K562 (cell line): ENCODE data around the gene ASPDH. TPM values are rescaled to one million over a fixed set of nuclear protein-coding genes. Genes with fewer than 3 reads are reported as not detected.

Experiments used
- ATAC-seq: fragments of 200-7000 bp; cut with Tn5 transposase; 3 replicates; pipeline ENCODE4 v1.9.1; 2020; ENCODE audit warnings: moderate library complexity
- BruUV-seq: library from RNA; stranded (reverse); fragments of 400-500 nt; replicated peaks from 2 replicates; lab custom pipeline; 2021; lab: Mats Ljungman, UMichigan
- CTCF ChIA-PET: fragments of 300-600 bp; formaldehyde crosslinking; extraction: SDS; loops from one replicate; lab custom pipeline; 2021; ENCODE audit warnings: low intra/inter-chr PET ratio; lab: Yijun Ruan, JAX
- POLR2A ChIA-PET: fragments of 300-600, 350-650 bp; sonication (Branson Sonifier 250); formaldehyde crosslinking; extraction: SDS; loops from one replicate; lab custom pipeline; 2021; ENCODE audit warnings: antibody characterized with exemption, inconsistent platforms; lab: Yijun Ruan, JAX
- DNase-seq, 4 experiments: peaks; one replicate each; pipeline versions ENCODE4 v3.0.0 to v3.0.0-alpha.2; 2011 to 2018; ENCODE audit warnings: low spot score in 3 of 4, mixed read lengths in 3 of 4; ENCODE audit errors: extremely low read depth in 1 of 4
- FAIRE-seq: peaks from 2 replicates; lab custom pipeline; 2011; peaks lifted over from hg19 to GRCh38; lab: Jason Lieb, UNC
- H2AFZ ChIP-seq: 2 replicates; pipeline ENCODE4 v1.6.0; 2011; ENCODE audit warnings: low read depth, low read length, control low read depth, inconsistent platforms
- H3K27ac ChIP-seq: fragments of 200-600 bp; 3 replicates; pipeline ENCODE4 v1.8.0; 2011; ENCODE audit warnings: low read depth, mild to moderate bottlenecking, control low read depth, inconsistent platforms, low read length, moderate library complexity, mixed read lengths; ENCODE audit errors: extremely low read depth
- H3K27me3 ChIP-seq, 2 experiments: fragments of 300-600 bp in 1 of 2; 2 replicates in 1 of 2; 3 replicates in 1 of 2; pipeline versions ENCODE4 v1.6.0 to v1.8.0; 2011; ENCODE audit warnings: inconsistent platforms in 2 of 2, low read length in 2 of 2, mild to moderate bottlenecking in 1 of 2, mixed read lengths in 1 of 2, moderate library complexity in 1 of 2; ENCODE audit not compliant: control insufficient read depth in 2 of 2, insufficient read depth in 2 of 2
- H3K36me3 ChIP-seq: fragments of 300-600 bp; 3 replicates; pipeline ENCODE4 v1.8.0; 2011; ENCODE audit warnings: mild to moderate bottlenecking, low read length, inconsistent platforms; ENCODE audit not compliant: control insufficient read depth, insufficient read depth
- H3K4me1 ChIP-seq, 2 experiments: fragments of 200-600 bp in 1 of 2; replicated peaks in 1 of 2; 2 replicates in 1 of 2; 3 replicates in 1 of 2; pipeline versions ENCODE4 v1.5.1 to v1.8.0; 2011; ENCODE audit warnings: inconsistent platforms in 2 of 2, low read length in 2 of 2, mild to moderate bottlenecking in 1 of 2, mixed read lengths in 1 of 2, moderate library complexity in 1 of 2; ENCODE audit not compliant: control insufficient read depth in 2 of 2, insufficient read depth in 2 of 2
- H3K4me2 ChIP-seq: 2 replicates; pipeline ENCODE4 v1.6.1; 2011; ENCODE audit warnings: low read length, control low read depth, inconsistent platforms, mixed read lengths; ENCODE audit not compliant: insufficient read depth
- H3K4me3 ChIP-seq: fragments of 200-600 bp; sonication (generic), shearing (Covaris generic); 2 replicates; pipeline ENCODE4 v1.5.1; 2016; ENCODE audit warnings: control low read depth, inconsistent platforms
- H3K79me2 ChIP-seq: fragments of 200-600 bp; 3 replicates; pipeline ENCODE4 v1.8.0; 2011; ENCODE audit warnings: low read length, inconsistent platforms; ENCODE audit not compliant: control insufficient read depth, insufficient read depth
- H3K9ac ChIP-seq, 2 experiments: 2 replicates each; pipeline versions ENCODE4 v1.6.0 to v1.6.1; 2011; ENCODE audit warnings: low read depth in 2 of 2, low read length in 2 of 2, control low read depth in 1 of 2, inconsistent platforms in 1 of 2, mild to moderate bottlenecking in 1 of 2, mixed read lengths in 1 of 2; ENCODE audit not compliant: insufficient read depth in 1 of 2
- H3K9me1 ChIP-seq: one replicate; pipeline ENCODE4 v1.6.0; 2011; ENCODE audit warnings: inconsistent platforms, mild to moderate bottlenecking, low read length, moderate library complexity; ENCODE audit not compliant: control insufficient read depth, insufficient read depth
- H3K9me3 ChIP-seq: replicated peaks from 2 replicates; pipeline ENCODE4 v1.5.1; 2011; ENCODE audit warnings: low read depth, low read length, inconsistent platforms; ENCODE audit not compliant: control insufficient read depth, insufficient read depth
- H4K20me1 ChIP-seq: replicated peaks from 2 replicates; pipeline ENCODE4 v1.6.1; 2011; ENCODE audit warnings: low read length, inconsistent platforms, mixed read lengths; ENCODE audit not compliant: control insufficient read depth, insufficient read depth
- CAMTA2 ChIP-seq: fragments of 250-450 bp; sonication (Bioruptor Pico); conservative IDR thresholded peaks from 2 replicates; pipeline ENCODE4 v1.5.1; 2022
- FOXM1 ChIP-seq, 2 experiments: fragments of 450-650 bp in 1 of 2; sonication (generic) in 1 of 2; formaldehyde crosslinking in 1 of 2; IDR thresholded peaks; 2 replicates each; pipeline versions ENCODE4 v1.6.1 to v1.9.0; 2017 to 2022; ENCODE audit warnings: low read depth in 2 of 2, mild to moderate bottlenecking in 2 of 2, missing genetic modification reagents in 1 of 2, moderate library complexity in 1 of 2
- GTF2E2 ChIP-seq: fragments of 200-800 bp; sonication (Bioruptor generic); IDR thresholded peaks from 2 replicates; pipeline ENCODE4 v1.6.1; 2016; ENCODE audit warnings: missing genetic modification characterization, missing compliant biosample characterization
- ILK ChIP-seq: fragments of 450-650 bp; IDR thresholded peaks from 2 replicates; pipeline ENCODE4 v1.6.1; 2016; ENCODE audit warnings: missing genetic modification characterization, low read depth, mild to moderate bottlenecking, missing compliant biosample characterization, moderate library complexity, borderline replicate concordance
- MCM7 ChIP-seq, 2 experiments: fragments of 450-650 bp; IDR thresholded peaks; 2 replicates each; pipeline ENCODE4 v1.6.1; 2016 to 2018
- POLR2A ChIP-seq: fragments of 450-650 bp; conservative IDR thresholded peaks from 2 replicates; pipeline ENCODE4 v1.6.1; 2016
- SMARCA5 ChIP-seq: fragments of 450-650 bp; IDR thresholded peaks from 2 replicates; pipeline ENCODE4 v1.6.1; 2016
- SPI1 ChIP-seq: IDR thresholded peaks from 2 replicates; pipeline ENCODE4 v1.6.1; 2011; ENCODE audit warnings: low read depth, low read length, control low read depth, borderline replicate concordance
- SREBF2 ChIP-seq: sonication (generic); formaldehyde crosslinking; IDR thresholded peaks from 2 replicates; pipeline ENCODE4 v1.4.0; 2020; ENCODE audit warnings: mild to moderate bottlenecking, missing genetic modification reagents
- TBL1XR1 ChIP-seq, 2 experiments: IDR thresholded peaks; 2 replicates each; pipeline ENCODE4 v1.6.1; 2012; ENCODE audit warnings: improper control_type of control experiment in 2 of 2, low read length in 2 of 2, mild to moderate bottlenecking in 1 of 2
- ZNF398 ChIP-seq: fragments of 250-450 bp; sonication (Bioruptor Pico); IDR thresholded peaks from 2 replicates; pipeline ENCODE4 v1.8.0; 2021; ENCODE audit warnings: moderate library complexity, mild to moderate bottlenecking, inconsistent platforms
- WGBS: fragments of 100-300 bp; shearing (Covaris generic); methylation state at CpG from one replicate; pipeline ENCODE4 v1.1.6; 2016; ENCODE audit warnings: low coverage, mixed read lengths; ENCODE audit not compliant: insufficient coverage; ENCODE audit errors: missing lambda C conversion rate; 5-methylcytosine and 5-hydroxymethylcytosine counted together
- in situ Hi-C: fragments of 300-500 bp; cut with MboI; formaldehyde crosslinking; loops from 4 replicates; pipeline ENCODE4 v1.15.0; 2018; ENCODE audit warnings: inconsistent platforms, mixed read lengths
- intact Hi-C: fragments of 100-400 bp; cut with micrococcal nuclease; formaldehyde crosslinking; loops from 2 replicates; pipeline ENCODE4 v1.14.2; 2022
- polyA plus RNA-seq, 8 experiments: library from polyadenylated mRNA; depleted of rRNA in 4 of 8; stranded (reverse) in 5 of 8; unstranded in 3 of 8; fragments of >200 nt; fragmentation: Nextera tagmentation in 2 of 8; fragmentation: Illumina TruSeq in 1 of 8; extraction: Ambion mirVana in 2 of 8; extraction: Trizol in 1 of 8; gene quantifications; 2 replicates each; pipeline versions ENCODE4 v1.2.1 to v1.2.3, GENCODE V29; 2011 to 2014; ENCODE audit warnings: inconsistent platforms in 1 of 8, missing spikeins in 1 of 8
- total RNA-seq, 7 experiments: library from RNA; depleted of rRNA in 6 of 7; stranded (reverse); fragments of >200 nt in 6 of 7; fragmentation: Illumina TruSeq in 2 of 7; extraction: Trizol in 2 of 7; gene quantifications; 2 replicates each; pipeline versions ENCODE4 v1.2.1 to v1.2.3, GENCODE V29; 2011 to 2021; ENCODE audit warnings: low replicate concordance in 1 of 7

The ASPDH gene
- total and polyA plus RNA-seq, 9 of the 15 experiments (the other 6 are each of a cell fraction or from before 2014, with no cell fraction given): not detected

DNA sequence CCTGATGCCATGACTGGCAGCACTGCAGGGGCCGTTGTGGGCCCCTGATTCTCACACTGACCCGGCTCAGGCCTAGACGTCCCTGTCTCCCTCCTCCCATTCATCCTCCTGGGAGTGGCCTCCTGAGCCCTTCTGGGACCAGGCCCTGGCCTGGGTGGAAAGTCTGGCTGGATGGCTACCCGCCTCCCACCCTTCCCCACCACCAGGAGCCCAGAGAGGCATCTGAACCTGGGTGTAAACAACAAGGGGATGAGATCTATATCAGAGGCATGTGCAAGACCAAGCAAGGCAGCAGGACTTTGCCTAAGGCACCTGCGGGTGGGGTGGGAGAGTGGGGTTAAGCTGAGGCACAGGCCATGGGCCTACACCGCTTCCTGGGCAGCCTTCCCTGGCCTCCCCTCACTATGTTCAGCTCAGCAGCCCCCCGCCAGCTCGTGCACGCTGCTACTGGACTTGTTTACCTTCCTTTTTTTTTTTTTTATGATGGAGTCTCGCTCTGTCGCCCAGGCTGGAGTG lies 22.0 kb upstream of the ASPDH start:
- peaks cover 2% of the 10 kb centered on the region; the same call in 1 of the 2 replicates for H4K20me1 ChIP-seq
- H3K79me2 ChIP-seq: no peaks in the 10 kb centered on the region
- H3K27me3 ChIP-seq: peaks cover 0 to 5% of the 10 kb centered on the region in 2 experiments; a peak in 1 of 5 replicates
- H3K36me3 ChIP-seq: no peaks in the 10 kb centered on the region
- H2AFZ ChIP-seq: no peak overlapping the region
- H3K9me1 ChIP-seq: no peaks in the 10 kb centered on the region
- ATAC-seq: no peak
- intact Hi-C loops (loop anchor here (5.0 to 10.0 kb wide), 3 partner anchors 67 to 387 kb away; no protein-coding TSS in a partner anchor), in situ Hi-C loops (loop anchor here (10.0 kb wide), 1 partner anchor 379 kb away; the partner anchor contains the start of gene KLK4)
- no peak for TF ChIP-seq CAMTA2 (CRISPR knock-in tag)
- TF ChIP-seq FOXM1 (IDR thresholded peaks at IDR 0.05; ENCODE audit: low read depth): no peak
- TF ChIP-seq FOXM1 (CRISPR knock-in tag; IDR thresholded peaks at IDR 0.05; ENCODE audit: low read depth): no peak
- no peak for TF ChIP-seq MCM7 (IDR thresholded peaks at IDR 0.05)
- H3K27ac ChIP-seq: no peak overlapping the region
- H3K4me3 ChIP-seq: no peak overlapping the region
- ChIA-PET POLR2A (no interaction called here), CTCF (interaction anchor here (0.6 kb wide), 1 partner anchor 112 kb away, joined by 3 read pairs; no protein-coding TSS in a partner anchor)
- DNase-seq: no peak
- no peak overlapping the region for H3K4me2 ChIP-seq
- WGBS: 30% methylated on average over 9 of the region's 11 CpGs
- no peak overlapping the region for H3K9ac ChIP-seq
- BruUV-seq: no TSS peak
- peaks cover 3% of the 10 kb centered on the region for H3K9me3 ChIP-seq
- peaks cover 0 to 9% of the 10 kb centered on the region in 2 experiments; a peak in 3 of 5 replicates for H3K4me1 ChIP-seq
- no peak for FAIRE-seq

DNA sequence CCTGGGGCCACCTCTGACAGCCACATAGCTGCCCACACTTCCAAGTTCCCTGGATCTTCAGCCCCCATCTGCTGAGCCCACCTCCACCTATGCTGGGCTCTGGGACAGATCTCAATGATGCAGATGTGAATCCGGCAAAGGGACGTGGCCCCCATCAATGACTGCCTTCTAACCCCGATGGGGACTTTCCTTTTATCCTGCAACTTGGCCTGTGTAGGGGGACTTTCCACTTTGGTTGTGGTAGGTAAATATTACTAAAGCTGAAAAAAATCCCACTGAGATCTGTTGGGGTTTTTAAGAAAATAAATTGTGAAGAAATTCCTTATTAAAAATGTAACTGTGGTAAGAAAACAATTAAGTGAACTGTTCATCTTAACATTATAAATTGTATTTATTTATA lies 20.8 kb upstream of the ASPDH start:
- Histone ChIP-seq H3K4me1 (peaks cover 0 to 9% of the 10 kb centered on the region in 2 experiments; a peak in 3 of 5 replicates), H3K4me3 (no peak overlapping the region), H3K4me2 (no peak overlapping the region), H3K79me2 (no peaks in the 10 kb centered on the region), H3K36me3 (no peaks in the 10 kb centered on the region), H3K9me1 (peaks cover 3% of the 10 kb centered on the region), H2AFZ (no peak overlapping the region), H3K27ac (no peak overlapping the region), H3K9me3 (peaks cover 3% of the 10 kb centered on the region), H4K20me1 (peaks cover 2% of the 10 kb centered on the region; the same call in 1 of the 2 replicates), H3K27me3 (peaks cover 3 to 10% of the 10 kb centered on the region in 2 experiments; a peak in 3 of 5 replicates), H3K9ac (no peak overlapping the region)
- ChIA-PET POLR2A (interaction anchor here (0.7 to 0.9 kb wide), 2 partner anchors 73 to 270 kb away, joined by 3 read pairs; no protein-coding TSS in a partner anchor), CTCF (no interaction called here)
- intact Hi-C loops (loop anchor here (10.0 kb wide), 1 partner anchor 170 kb away; no protein-coding TSS in a partner anchor), in situ Hi-C loops (loop anchor here (5.0 to 10.0 kb wide), 2 partner anchors 248 to 380 kb away; partner anchors contain the start of gene KLK4)
- 25% methylated on average over 3 of the region's 3 CpGs for WGBS
- no TSS peak for BruUV-seq
- DNase-seq (no peak), FAIRE-seq (no peak), ATAC-seq (no peak)
- no peak for TF ChIP-seq POLR2A
- TF ChIP-seq SPI1: no peak
- no peak for TF ChIP-seq TBL1XR1 (IDR thresholded peaks at IDR 0.05; ENCODE audit: low read length in 2 of 2)
- TF ChIP-seq GTF2E2: no peak
- no peak for TF ChIP-seq ILK (tag)
- no peak for TF ChIP-seq SMARCA5
- no peak for TF ChIP-seq SREBF2
- TF ChIP-seq ZNF398 (CRISPR knock-in tag): no peak
